Measurements from ENCODE around the gene FAM89A. TPM values are rescaled to one million over a fixed set of nuclear protein-coding genes. Genes with fewer than 3 reads are reported as not detected.
"Not testable (repeated sequence)": the region's sequence is repeated elsewhere in the genome, so short reads cannot be mapped to it uniquely, and the experiment has no call there.

Gene FAM89A
- total and polyA plus RNA-seq, 2 of the 13 experiments (the other 11 are each of a cell fraction or from before 2014, with no cell fraction given) = 0.35 to 0.44 TPM

DNA sequence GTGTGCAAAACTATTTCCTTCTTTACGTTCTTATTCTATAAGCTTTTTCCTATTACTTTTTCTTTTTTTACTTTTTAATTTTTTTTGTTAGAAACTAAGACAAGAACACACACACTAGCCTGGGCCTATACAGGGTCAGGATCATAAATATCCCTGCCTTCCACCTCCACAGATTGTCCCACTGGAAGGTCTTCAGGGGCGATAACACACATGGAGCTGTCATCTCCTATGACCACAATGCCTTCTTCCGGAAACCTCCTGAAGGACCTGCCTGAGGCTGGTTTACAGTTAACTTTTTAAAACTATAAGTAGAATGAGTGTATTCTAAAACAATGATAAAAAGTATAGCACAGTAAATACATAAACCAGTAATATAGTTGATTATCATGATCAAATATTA is 10.3 kb upstream of the FAM89A start (continued):
- TF ChIP-seq, protein P1, sequence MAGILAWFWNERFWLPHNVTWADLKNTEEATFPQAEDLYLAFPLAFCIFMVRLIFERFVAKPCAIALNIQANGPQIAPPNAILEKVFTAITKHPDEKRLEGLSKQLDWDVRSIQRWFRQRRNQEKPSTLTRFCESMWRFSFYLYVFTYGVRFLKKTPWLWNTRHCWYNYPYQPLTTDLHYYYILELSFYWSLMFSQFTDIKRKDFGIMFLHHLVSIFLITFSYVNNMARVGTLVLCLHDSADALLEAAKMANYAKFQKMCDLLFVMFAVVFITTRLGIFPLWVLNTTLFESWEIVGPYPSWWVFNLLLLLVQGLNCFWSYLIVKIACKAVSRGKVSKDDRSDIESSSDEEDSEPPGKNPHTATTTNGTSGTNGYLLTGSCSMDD (CRISPR knock-in tag; IDR thresholded peaks at IDR 0.05) = no peak

DNA sequence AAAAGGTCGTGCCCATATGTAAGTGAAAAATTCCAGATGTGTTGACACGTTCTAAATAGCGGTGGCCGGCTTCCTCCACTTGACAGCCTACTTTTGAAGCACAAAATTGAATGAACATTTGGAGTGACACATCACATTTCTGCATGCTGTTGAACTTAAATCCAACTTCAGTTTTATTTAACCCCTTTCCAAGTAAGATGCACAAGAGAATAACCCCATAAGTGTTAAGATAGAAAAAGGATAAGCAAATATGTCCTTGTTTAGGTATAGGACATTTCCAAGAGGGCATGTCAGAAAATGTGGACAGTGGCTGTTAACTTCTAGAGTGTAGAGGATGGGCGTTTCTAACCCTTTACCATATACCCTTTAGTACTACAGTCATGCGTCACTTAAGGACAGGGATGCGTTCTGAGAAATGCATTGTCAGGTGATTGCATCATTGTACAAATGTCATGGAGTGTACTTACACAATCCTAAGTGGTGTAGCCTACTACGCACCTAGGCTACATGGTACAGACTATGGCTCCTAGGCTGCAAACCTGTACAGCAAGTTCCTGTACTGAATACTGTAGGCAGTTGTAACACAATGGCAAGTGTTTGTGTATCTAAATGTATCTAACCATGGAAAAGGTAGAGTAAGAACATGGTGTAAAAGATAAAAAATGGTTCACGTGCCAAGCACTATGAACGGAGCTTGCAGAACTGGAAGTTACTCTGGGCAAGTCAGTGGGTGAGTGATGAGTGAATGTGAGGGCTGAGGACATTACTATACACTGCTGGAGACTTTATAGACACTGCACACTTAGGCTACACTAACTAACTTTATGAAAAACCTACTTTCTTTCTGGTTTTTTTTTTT is 9.3 kb upstream of the FAM89A start:
- ChIA-PET POLR2A (no interaction called here), CTCF (ENCODE audit: low intra/inter-chr PET ratio, low total read pairs) (no interaction called here)
- TF ChIP-seq MAFK (conservative IDR thresholded peaks at IDR 0.05 in 1 of 2, IDR thresholded peaks at IDR 0.05 in 1 of 2; ENCODE audit: low read length in 2 of 2) = 0 out of 4 replicates have a peak, but pooled peaks of 1 of the 2 experiments have one; percentile 4
- no peak for TF ChIP-seq PHF21A (CRISPR knock-in tag; IDR thresholded peaks at IDR 0.05)
- TF ChIP-seq CEBPG (CRISPR knock-in tag; IDR thresholded peaks at IDR 0.05) = peak; percentile 55; the same call in 1 of the 2 replicates
- TF ChIP-seq ZBTB38 (CRISPR knock-in tag; IDR thresholded peaks at IDR 0.05) = no peak
- TF ChIP-seq CEBPB (IDR thresholded peaks at IDR 0.05; ENCODE audit: borderline replicate concordance, low read depth, low read length) = peak; percentile 79
- TF ChIP-seq ZNF709 (CRISPR knock-in tag; IDR thresholded peaks at IDR 0.05) = no peak
- TF ChIP-seq ATF7 (IDR thresholded peaks at IDR 0.05) = peak; percentile 44
- TF ChIP-seq ATF7 (CRISPR knock-in tag; IDR thresholded peaks at IDR 0.05) = no peak
- TF ChIP-seq NFRKB (IDR thresholded peaks at IDR 0.05) = no peak
- TF ChIP-seq, protein P2, sequence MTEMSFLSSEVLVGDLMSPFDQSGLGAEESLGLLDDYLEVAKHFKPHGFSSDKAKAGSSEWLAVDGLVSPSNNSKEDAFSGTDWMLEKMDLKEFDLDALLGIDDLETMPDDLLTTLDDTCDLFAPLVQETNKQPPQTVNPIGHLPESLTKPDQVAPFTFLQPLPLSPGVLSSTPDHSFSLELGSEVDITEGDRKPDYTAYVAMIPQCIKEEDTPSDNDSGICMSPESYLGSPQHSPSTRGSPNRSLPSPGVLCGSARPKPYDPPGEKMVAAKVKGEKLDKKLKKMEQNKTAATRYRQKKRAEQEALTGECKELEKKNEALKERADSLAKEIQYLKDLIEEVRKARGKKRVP (CRISPR knock-in tag; IDR thresholded peaks at IDR 0.05) = peak in 1 of 2 experiments; percentile 76; a peak in 2 of 4 replicates
- Histone ChIP-seq H3K9ac (ENCODE audit: insufficient read depth, low read depth, low read length) (no peak overlapping the region), H3K9me3 (ENCODE audit: low read length) (peaks cover 12% of the 10 kb centered on the region), H3K36me3 (replicated peaks in 1 of 2; ENCODE audit: control insufficient read depth in 1 of 2, insufficient read depth in 2 of 2, low read length in 2 of 2) (no peaks in the 10 kb centered on the region), H3K4me2 (ENCODE audit: low read depth, low read length) (no peak overlapping the region), H3K4me1 (ENCODE audit: insufficient read depth, low read length) (peaks cover 16% of the 10 kb centered on the region), H3K27me3 (ENCODE audit: control insufficient read depth in 1 of 2, insufficient read depth in 2 of 2, low read length in 2 of 2) (peaks cover 1 to 7% of the 10 kb centered on the region in 2 experiments; a peak in 3 of 5 replicates), H3K79me2 (ENCODE audit: insufficient read depth, low read length) (no peaks in the 10 kb centered on the region), H3K27ac (ENCODE audit: extremely low read length, insufficient read depth, low read length) (no peak overlapping the region), H4K20me1 (ENCODE audit: insufficient read depth, low read length) (no peaks in the 10 kb centered on the region), H3K4me3 (replicated peaks in 1 of 3; ENCODE audit: insufficient read depth in 1 of 3, low read depth in 2 of 3, low read length in 3 of 3) (no peak overlapping the region), H2AFZ (ENCODE audit: low read length) (no peak overlapping the region)
- intact Hi-C loops (cut with micrococcal nuclease; ENCODE audit: unreplicated experiment) (no loop called here), in situ Hi-C loops (cut with HindIII; ENCODE audit: extremely low pct_ligation_motif_present, low pct_unique_long_range_greater_than_20kb) (no loop called here)
- no TSS peak for BruUV-seq (replicated peaks)
- whole genome bisulfite sequencing (ENCODE audit: low lambda C conversion rate) = 19% methylated on average over 10 of the region's 10 CpGs
- DNase-seq (ENCODE audit: low spot score) (no peak), ATAC-seq (no peak), FAIRE-seq (no peak)

DNA sequence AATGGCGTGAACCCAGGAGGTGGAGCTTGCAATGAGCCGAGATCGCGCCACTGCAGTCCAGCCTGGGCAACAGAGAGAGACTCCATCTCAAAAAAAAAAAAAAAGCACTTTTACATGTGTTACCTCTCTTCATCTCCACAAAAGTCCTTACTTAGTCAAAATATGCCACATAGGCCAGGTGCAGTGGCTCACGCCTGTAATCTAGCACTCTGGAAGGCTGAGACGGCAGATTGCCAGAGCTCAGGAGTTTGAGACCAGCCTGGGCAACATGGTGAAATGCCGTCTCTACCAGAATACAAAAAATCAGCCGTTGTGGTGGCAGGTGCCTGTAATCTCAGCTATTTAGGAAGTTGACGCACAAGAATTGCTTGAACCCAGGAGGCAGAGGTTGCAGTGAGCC is 8.4 kb upstream of the FAM89A start:
- H3K27me3 ChIP-seq (ENCODE audit: control insufficient read depth in 1 of 2, insufficient read depth in 2 of 2, low read length in 2 of 2); in situ Hi-C loops (cut with HindIII; ENCODE audit: extremely low pct_ligation_motif_present, low pct_unique_long_range_greater_than_20kb); H4K20me1 ChIP-seq (ENCODE audit: insufficient read depth, low read length); H3K9ac ChIP-seq (ENCODE audit: insufficient read depth, low read depth, low read length); H3K36me3 ChIP-seq (replicated peaks in 1 of 2; ENCODE audit: control insufficient read depth in 1 of 2, insufficient read depth in 2 of 2, low read length in 2 of 2); H3K27ac ChIP-seq (ENCODE audit: extremely low read length, insufficient read depth, low read length); H3K79me2 ChIP-seq (ENCODE audit: insufficient read depth, low read length); POLR2A ChIA-PET; H3K4me2 ChIP-seq (ENCODE audit: low read depth, low read length); H3K4me1 ChIP-seq (ENCODE audit: insufficient read depth, low read length); CTCF ChIA-PET (ENCODE audit: low intra/inter-chr PET ratio, low total read pairs); FAIRE-seq; ATAC-seq; H2AFZ ChIP-seq (ENCODE audit: low read length); DNase-seq (ENCODE audit: low spot score); H3K4me3 ChIP-seq (replicated peaks in 1 of 3; ENCODE audit: insufficient read depth in 1 of 3, low read depth in 2 of 3, low read length in 3 of 3); intact Hi-C loops (cut with micrococcal nuclease; ENCODE audit: unreplicated experiment); BruUV-seq (replicated peaks): not testable (repeated sequence)
- 71% methylated on average over 9 of the region's 9 CpGs for WGBS (ENCODE audit: low lambda C conversion rate)
- H3K9me3 ChIP-seq (ENCODE audit: low read length) = peaks cover 14% of the 10 kb centered on the region

Data from HepG2 (cell line).